GM12865 (cell line): Measurements from ENCODE around the gene TGFA.

Source experiments
- DNase-seq: peaks from one replicate; pipeline ENCODE4 v3.0.0; 2010; ENCODE audit warnings: low read depth
- H3K4me3 ChIP-seq: 2 replicates; pipeline ENCODE4 v1.5.1; 2011; ENCODE audit warnings: mild to moderate bottlenecking, low read depth, low read length, control low read depth
- CTCF ChIP-seq: IDR thresholded peaks from 2 replicates; pipeline ENCODE4 v1.5.1; 2011; ENCODE audit warnings: low read length, control low read depth, low read depth, inconsistent platforms; ENCODE audit not compliant: insufficient read depth; ENCODE audit errors: missing control alignments

Gene TGFA

GRCh38 chr2:70513738-70514137, 39.9 kb downstream of the TGFA start:
- no peak overlapping the region for H3K4me3 ChIP-seq
- DNase-seq: no peak
- no peak for TF ChIP-seq CTCF

- no peak for DNase-seq
- TF ChIP-seq CTCF: no peak
- no peak overlapping the region for H3K4me3 ChIP-seq
Measured at GRCh38 chr2:70511971-70512729, 41.5 kb downstream of the TGFA start.

- TF ChIP-seq CTCF: no peak
- no peak overlapping the region for H3K4me3 ChIP-seq
- DNase-seq: no peak
Measured at GRCh38 chr2:70510313-70510712, 43.3 kb downstream of the TGFA start.

- TF ChIP-seq CTCF: no peak
- no peak overlapping the region for H3K4me3 ChIP-seq
- no peak for DNase-seq
Measured at GRCh38 chr2:70509565-70509964, 44.1 kb downstream of the TGFA start.

GRCh38 chr2:70508711-70509462, 44.7 kb downstream of the TGFA start:
- H3K4me3 ChIP-seq: no peak overlapping the region
- no peak for DNase-seq
- TF ChIP-seq CTCF: no peak

- no peak for DNase-seq
- TF ChIP-seq CTCF: no peak
- H3K4me3 ChIP-seq: no peak overlapping the region
Measured at GRCh38 chr2:70505613-70506391, 47.8 kb downstream of the TGFA start.
